Mucosa of rectum (tissue), 2 donors: ENCODE results near the gene SETD1B.

Experiments used
- H3K27ac ChIP-seq, 2 donors: one replicate each; pipeline ENCODE4 v1.7.0; 2013; ENCODE audit warnings: inconsistent platforms in 2 of 2, low read depth in 2 of 2, low read length in 2 of 2
- H3K27me3 ChIP-seq, 2 donors: one replicate each; pipeline ENCODE4 v1.7.0; 2013; ENCODE audit warnings: low read length in 2 of 2; ENCODE audit not compliant: control insufficient read depth in 2 of 2, insufficient read depth in 2 of 2
- H3K36me3 ChIP-seq, 2 donors: one replicate each; pipeline ENCODE4 v1.7.0; 2013; ENCODE audit warnings: low read length in 2 of 2; ENCODE audit not compliant: control insufficient read depth in 2 of 2, insufficient read depth in 2 of 2
- H3K4me1 ChIP-seq, 2 donors: one replicate each; pipeline ENCODE4 v1.7.0; 2013; ENCODE audit warnings: low read length in 2 of 2, mild to moderate bottlenecking in 1 of 2; ENCODE audit not compliant: control insufficient read depth in 2 of 2, insufficient read depth in 2 of 2
- H3K4me3 ChIP-seq, 2 donors: one replicate each; pipeline ENCODE4 v1.7.0; 2013; ENCODE audit warnings: low read length in 2 of 2
- H3K9ac ChIP-seq, 2 donors: one replicate each; pipeline ENCODE4 v1.7.0; 2013; ENCODE audit warnings: low read length in 2 of 2, low read depth in 1 of 2, mild to moderate bottlenecking in 1 of 2
- H3K9me3 ChIP-seq, 2 donors: one replicate each; pipeline ENCODE4 v1.7.0; 2013; ENCODE audit warnings: low read length in 2 of 2; ENCODE audit not compliant: control insufficient read depth in 2 of 2
- donor health status: healthy.
- donor health status: Normal muscosa, but diverticular disease.

SETD1B gene

GRCh38 chr12:121802843-121803698 lies 738 bp upstream of the SETD1B start:
- peak overlapping the region; percentile 87 to 90 for H3K4me3 ChIP-seq
- peaks cover 1 to 11% of the 10 kb centered on the region in 2 donors for H3K36me3 ChIP-seq
- H3K9ac ChIP-seq, result peak overlapping the region; percentile 96 to 98
- H3K4me1 ChIP-seq, result peaks cover 37 to 41% of the 10 kb centered on the region in 2 donors
- H3K9me3 ChIP-seq, result no peaks in the 10 kb centered on the region
- no peaks in the 10 kb centered on the region for H3K27me3 ChIP-seq
- peak overlapping the region; percentile 100 for H3K27ac ChIP-seq

GRCh38 chr12:121804417-121805111 lies 755 bp downstream of the SETD1B start:
- Histone ChIP-seq H3K36me3 (peaks cover 10 to 25% of the 10 kb centered on the region in 2 donors), H3K9me3 (no peaks in the 10 kb centered on the region), H3K4me1 (peaks cover 23 to 27% of the 10 kb centered on the region in 2 donors), H3K9ac (peak overlapping the region; percentile 68 to 96), H3K27ac (peak overlapping the region; percentile 85 to 86), H3K4me3 (peak overlapping the region; percentile 80 to 87), H3K27me3 (no peaks in the 10 kb centered on the region)

GRCh38 chr12:121805171-121806008 lies 1.6 kb downstream of the SETD1B start:
- Histone ChIP-seq H3K27me3 (no peaks in the 10 kb centered on the region), H3K9me3 (no peaks in the 10 kb centered on the region), H3K9ac (peak overlapping the region; percentile 68 to 96), H3K4me3 (peak overlapping the region; percentile 80 to 87), H3K36me3 (peaks cover 13 to 32% of the 10 kb centered on the region in 2 donors), H3K27ac (peak overlapping the region; percentile 85 to 86), H3K4me1 (peaks cover 23 to 25% of the 10 kb centered on the region in 2 donors)

GRCh38 chr12:121806009-121806545 lies 2.3 kb downstream of the SETD1B start:
- Histone ChIP-seq H3K4me3 (peak overlapping the region; percentile 80 to 87), H3K9me3 (no peaks in the 10 kb centered on the region), H3K4me1 (peaks cover 27% of the 10 kb centered on the region in 2 donors), H3K27ac (peak overlapping the region in 1 of 2 donors; percentile 52), H3K36me3 (peaks cover 19 to 35% of the 10 kb centered on the region in 2 donors), H3K9ac (peak overlapping the region; percentile 47 to 96), H3K27me3 (no peaks in the 10 kb centered on the region)

- Histone ChIP-seq H3K36me3 (peaks cover 20 to 35% of the 10 kb centered on the region in 2 donors), H3K9ac (peak overlapping the region; percentile 41 to 96), H3K4me3 (peak overlapping the region; percentile 80 to 87), H3K27ac (peak overlapping the region in 1 of 2 donors; percentile 52), H3K4me1 (peaks cover 29 to 31% of the 10 kb centered on the region in 2 donors), H3K9me3 (no peaks in the 10 kb centered on the region), H3K27me3 (no peaks in the 10 kb centered on the region)
These were observed 3.0 kb downstream of the SETD1B start for GRCh38 chr12:121806546-121807423.

GRCh38 chr12:121807642-121808347 lies 4.0 kb downstream of the SETD1B start:
- Histone ChIP-seq H3K27ac (no peak overlapping the region), H3K9ac (no peak overlapping the region), H3K4me1 (peaks cover 36 to 38% of the 10 kb centered on the region in 2 donors), H3K4me3 (no peak overlapping the region), H3K27me3 (no peaks in the 10 kb centered on the region), H3K36me3 (peaks cover 20 to 35% of the 10 kb centered on the region in 2 donors), H3K9me3 (no peaks in the 10 kb centered on the region)

- no peaks in the 10 kb centered on the region for H3K27me3 ChIP-seq
- H3K27ac ChIP-seq, result no peak overlapping the region
- no peak overlapping the region for H3K9ac ChIP-seq
- H3K4me3 ChIP-seq, result no peak overlapping the region
- peaks cover 22 to 36% of the 10 kb centered on the region in 2 donors for H3K36me3 ChIP-seq
- no peaks in the 10 kb centered on the region for H3K9me3 ChIP-seq
- H3K4me1 ChIP-seq, result peaks cover 40 to 44% of the 10 kb centered on the region in 2 donors
These were observed 4.8 kb downstream of the SETD1B start for GRCh38 chr12:121808623-121809022.

GRCh38 chr12:121809712-121810116 lies 5.9 kb downstream of the SETD1B start:
- no peaks in the 10 kb centered on the region for H3K9me3 ChIP-seq
- peaks cover 30 to 43% of the 10 kb centered on the region in 2 donors for H3K36me3 ChIP-seq
- H3K27me3 ChIP-seq, result no peaks in the 10 kb centered on the region
- H3K4me3 ChIP-seq, result no peak overlapping the region
- H3K27ac ChIP-seq, result no peak overlapping the region
- H3K9ac ChIP-seq, result no peak overlapping the region
- peaks cover 40 to 46% of the 10 kb centered on the region in 2 donors for H3K4me1 ChIP-seq
